ENCODE data around the gene GLRX. TPM values are rescaled to one million over a fixed set of nuclear protein-coding genes. Genes with fewer than 3 reads are reported as not detected.

Gene GLRX
- polyA plus RNA-seq, 6 donors from 2014 or later, result 57.4 to 104 (median 77.4) TPM

- H3K36me3 Mint-ChIP-seq, result peaks cover 0 to 26% of the 10 kb centered on the region in 2 donors
- H3K27me3 Mint-ChIP-seq, result no peaks in the 10 kb centered on the region
- ATAC-seq (ENCODE audit: low read depth in 2 of 2), result peak; percentile 100
Measured at GRCh38 chr5:95808686-95809413, 13.7 kb downstream of the GLRX start.

GRCh38 chr5:95808013-95808685, 14.4 kb downstream of the GLRX start:
- Mint-ChIP-seq H3K4me3 (peak overlapping the region; percentile 35 to 92 (median 74)), H3K9me3 (no peaks in the 10 kb centered on the region), H3K36me3 (peaks cover 0 to 21% of the 10 kb centered on the region in 2 donors), H3K27me3 (no peaks in the 10 kb centered on the region), H3K4me1 (peaks cover 42 to 49% (median 46%) of the 10 kb centered on the region in 3 donors), H3K27ac (peak overlapping the region; percentile 84 to 96 (median 94))
- DNase-seq (no peak), ATAC-seq (ENCODE audit: low read depth in 2 of 2) (no peak)

More at GRCh38 chr5:95808686-95809413, 13.7 kb downstream of the GLRX start:
- Mint-ChIP-seq H3K9me3 (no peaks in the 10 kb centered on the region), H3K4me3 (peak overlapping the region; percentile 35 to 92 (median 74)), H3K27ac (peak overlapping the region; percentile 84 to 96 (median 94)), H3K4me1 (peaks cover 42 to 49% (median 46%) of the 10 kb centered on the region in 3 donors)
- peak; percentile 90 for DNase-seq

GRCh38 chr5:95806687-95807086, 15.8 kb downstream of the GLRX start:
- no peaks in the 10 kb centered on the region for H3K27me3 Mint-ChIP-seq
- no peak for DNase-seq
- ATAC-seq (ENCODE audit: low read depth in 2 of 2), result no peak
- peaks cover 0 to 12% of the 10 kb centered on the region in 2 donors for H3K36me3 Mint-ChIP-seq
- H3K4me1 Mint-ChIP-seq, result peaks cover 39 to 43% (median 41%) of the 10 kb centered on the region in 3 donors
- H3K9me3 Mint-ChIP-seq, result no peaks in the 10 kb centered on the region
- no peak overlapping the region for H3K27ac Mint-ChIP-seq
- no peak overlapping the region for H3K4me3 Mint-ChIP-seq

- H3K4me1 Mint-ChIP-seq, result peaks cover 25 to 27% (median 26%) of the 10 kb centered on the region in 3 donors
- no peaks in the 10 kb centered on the region for H3K9me3 Mint-ChIP-seq
- H3K36me3 Mint-ChIP-seq, result peaks cover 0 to 12% of the 10 kb centered on the region in 2 donors
- DNase-seq, result no peak
- peak overlapping the region in 1 of 8 donors; percentile 25 for H3K4me3 Mint-ChIP-seq
- H3K27ac Mint-ChIP-seq, result peak overlapping the region in 1 of 6 donors; percentile 42
- no peaks in the 10 kb centered on the region for H3K27me3 Mint-ChIP-seq
- no peak for ATAC-seq (ENCODE audit: low read depth in 2 of 2)
Measured at GRCh38 chr5:95804736-95805539, 17.6 kb downstream of the GLRX start.

- Mint-ChIP-seq H3K27ac (peak overlapping the region in 1 of 6 donors; percentile 42), H3K9me3 (no peaks in the 10 kb centered on the region), H3K27me3 (no peaks in the 10 kb centered on the region), H3K36me3 (peaks cover 0 to 12% of the 10 kb centered on the region in 2 donors), H3K4me3 (no peak overlapping the region), H3K4me1 (peaks cover 11 to 15% (median 12%) of the 10 kb centered on the region in 3 donors)
- DNase-seq, result no peak
- ATAC-seq (ENCODE audit: low read depth in 2 of 2), result no peak
Measured at GRCh38 chr5:95803271-95804148, 19.0 kb downstream of the GLRX start.

- no peaks in the 10 kb centered on the region for H3K9me3 Mint-ChIP-seq
- H3K4me3 Mint-ChIP-seq, result no peak overlapping the region
- H3K27me3 Mint-ChIP-seq, result no peaks in the 10 kb centered on the region
- DNase-seq, result no peak
- H3K27ac Mint-ChIP-seq, result peak overlapping the region in 1 of 6 donors; percentile 20
- ATAC-seq (ENCODE audit: low read depth in 2 of 2), result no peak
- H3K4me1 Mint-ChIP-seq, result peaks cover 0 to 2% (median 0%) of the 10 kb centered on the region in 3 donors
- H3K36me3 Mint-ChIP-seq, result peaks cover 0 to 12% of the 10 kb centered on the region in 2 donors
Measured at GRCh38 chr5:95801961-95802360, 20.6 kb downstream of the GLRX start.

- H3K27ac Mint-ChIP-seq, result no peak overlapping the region
- ATAC-seq (ENCODE audit: low read depth in 2 of 2), result no peak
- H3K4me1 Mint-ChIP-seq, result peaks cover 0 to 2% (median 0%) of the 10 kb centered on the region in 3 donors
- H3K27me3 Mint-ChIP-seq, result no peaks in the 10 kb centered on the region
- no peaks in the 10 kb centered on the region for H3K9me3 Mint-ChIP-seq
- H3K4me3 Mint-ChIP-seq, result no peak overlapping the region
- no peak for DNase-seq
- H3K36me3 Mint-ChIP-seq, result peaks cover 0 to 12% of the 10 kb centered on the region in 2 donors
Measured at GRCh38 chr5:95801532-95801931, 21.0 kb downstream of the GLRX start.

- peaks cover 0 to 12% of the 10 kb centered on the region in 2 donors for H3K36me3 Mint-ChIP-seq
- ATAC-seq (ENCODE audit: low read depth in 2 of 2), result no peak
- H3K4me3 Mint-ChIP-seq, result no peak overlapping the region
Measured at GRCh38 chr5:95800553-95800952, 22.0 kb downstream of the GLRX start.

GRCh38 chr5:95799191-95799835, 23.2 kb downstream of the GLRX start:
- no peak for DNase-seq
- Mint-ChIP-seq H3K27ac (no peak overlapping the region), H3K9me3 (no peaks in the 10 kb centered on the region), H3K4me3 (no peak overlapping the region), H3K27me3 (no peaks in the 10 kb centered on the region), H3K4me1 (peaks cover 0 to 2% (median 0%) of the 10 kb centered on the region in 3 donors), H3K36me3 (peaks cover 0 to 2% of the 10 kb centered on the region in 2 donors)
- no peak for ATAC-seq (ENCODE audit: low read depth in 2 of 2)

More at GRCh38 chr5:95800553-95800952, 22.0 kb downstream of the GLRX start:
- H3K27me3 Mint-ChIP-seq, result no peaks in the 10 kb centered on the region
- no peaks in the 10 kb centered on the region for H3K9me3 Mint-ChIP-seq
- H3K4me1 Mint-ChIP-seq, result peaks cover 0 to 2% (median 0%) of the 10 kb centered on the region in 3 donors
- no peak for DNase-seq
- no peak overlapping the region for H3K27ac Mint-ChIP-seq

GRCh38 chr5:95798545-95798944, 24.0 kb downstream of the GLRX start:
- Mint-ChIP-seq H3K27ac (no peak overlapping the region), H3K4me1 (peaks cover 0 to 2% (median 0%) of the 10 kb centered on the region in 3 donors), H3K9me3 (no peaks in the 10 kb centered on the region), H3K36me3 (no peaks in the 10 kb centered on the region), H3K27me3 (no peaks in the 10 kb centered on the region), H3K4me3 (no peak overlapping the region)
- no peak for DNase-seq
- no peak for ATAC-seq (ENCODE audit: low read depth in 2 of 2)

GRCh38 chr5:95798048-95798447, 24.5 kb downstream of the GLRX start:
- H3K9me3 Mint-ChIP-seq, result no peaks in the 10 kb centered on the region
- H3K27me3 Mint-ChIP-seq, result no peaks in the 10 kb centered on the region
- DNase-seq (no peak), ATAC-seq (ENCODE audit: low read depth in 2 of 2) (no peak)
- H3K4me3 Mint-ChIP-seq, result no peak overlapping the region
- H3K4me1 Mint-ChIP-seq, result peaks cover 0 to 2% (median 0%) of the 10 kb centered on the region in 3 donors
- H3K27ac Mint-ChIP-seq, result no peak overlapping the region
- no peaks in the 10 kb centered on the region for H3K36me3 Mint-ChIP-seq

GRCh38 chr5:95797301-95797700, 25.2 kb downstream of the GLRX start:
- no peaks in the 10 kb centered on the region for H3K36me3 Mint-ChIP-seq
- H3K4me1 Mint-ChIP-seq, result peaks cover 0 to 2% (median 0%) of the 10 kb centered on the region in 3 donors
- DNase-seq (no peak), ATAC-seq (ENCODE audit: low read depth in 2 of 2) (no peak)
- no peaks in the 10 kb centered on the region for H3K9me3 Mint-ChIP-seq
- peak overlapping the region in 1 of 6 donors; percentile 10 for H3K27ac Mint-ChIP-seq
- no peaks in the 10 kb centered on the region for H3K27me3 Mint-ChIP-seq
- H3K4me3 Mint-ChIP-seq, result no peak overlapping the region

All from naive B cell (primary cell).